ENCODE data around the gene MT2A.
A peak's percentile ranks its signal among the peaks of the same experiment; 100 is the strongest.
"Not testable (repeated sequence)": the region's sequence is repeated elsewhere in the genome, so short reads cannot be mapped to it uniquely, and the experiment has no call there.

MT2A gene

GRCh38 chr16:56615353-56615752 is 7.0 kb downstream of the MT2A start:
- Histone ChIP-seq H3K27ac (ENCODE audit: low read depth, low read length) (no peak overlapping the region), H3K36me3 (ENCODE audit: control insufficient read depth, insufficient read depth, low read length) (no peaks in the 10 kb centered on the region), H3K4me1 (ENCODE audit: control insufficient read depth, insufficient read depth, low read length) (peaks cover 5% of the 10 kb centered on the region), H3K9ac (ENCODE audit: low read length) (no peak overlapping the region), H3K4me3 (ENCODE audit: low read length) (no peak overlapping the region), H3K27me3 (ENCODE audit: control insufficient read depth, insufficient read depth, low read length) (peaks cover 3% of the 10 kb centered on the region)

- Histone ChIP-seq H3K27ac (ENCODE audit: low read depth, low read length) (no peak overlapping the region), H3K4me3 (ENCODE audit: low read length) (peak overlapping the region; percentile 70), H3K9ac (ENCODE audit: low read length) (no peak overlapping the region)
Observed at GRCh38 chr16:56616608-56617211, 8.3 kb downstream of the MT2A start.

GRCh38 chr16:56617212-56618085 is 9.1 kb downstream of the MT2A start:
- H3K27me3 ChIP-seq (ENCODE audit: control insufficient read depth, insufficient read depth, low read length), result peaks cover 3% of the 10 kb centered on the region
- peak overlapping the region; percentile 61 for H3K27ac ChIP-seq (ENCODE audit: low read depth, low read length)
- H3K4me3 ChIP-seq (ENCODE audit: low read length), result peak overlapping the region; percentile 70
- H3K36me3 ChIP-seq (ENCODE audit: control insufficient read depth, insufficient read depth, low read length), result no peaks in the 10 kb centered on the region
- H3K9ac ChIP-seq (ENCODE audit: low read length), result peak overlapping the region; percentile 56
- H3K4me1 ChIP-seq (ENCODE audit: control insufficient read depth, insufficient read depth, low read length), result peaks cover 5% of the 10 kb centered on the region

More at GRCh38 chr16:56616608-56617211, 8.3 kb downstream of the MT2A start:
- Histone ChIP-seq H3K36me3 (ENCODE audit: control insufficient read depth, insufficient read depth, low read length) (no peaks in the 10 kb centered on the region), H3K27me3 (ENCODE audit: control insufficient read depth, insufficient read depth, low read length) (peaks cover 3% of the 10 kb centered on the region), H3K4me1 (ENCODE audit: control insufficient read depth, insufficient read depth, low read length) (peaks cover 5% of the 10 kb centered on the region)

GRCh38 chr16:56618138-56618537 is 9.8 kb downstream of the MT2A start:
- no peak overlapping the region for H3K4me3 ChIP-seq (ENCODE audit: low read length)
- H3K27ac ChIP-seq (ENCODE audit: low read depth, low read length), result no peak overlapping the region
- no peaks in the 10 kb centered on the region for H3K36me3 ChIP-seq (ENCODE audit: control insufficient read depth, insufficient read depth, low read length)
- H3K27me3 ChIP-seq (ENCODE audit: control insufficient read depth, insufficient read depth, low read length), result peaks cover 3% of the 10 kb centered on the region
- peaks cover 5% of the 10 kb centered on the region for H3K4me1 ChIP-seq (ENCODE audit: control insufficient read depth, insufficient read depth, low read length)
- no peak overlapping the region for H3K9ac ChIP-seq (ENCODE audit: low read length)

GRCh38 chr16:56620339-56620897 is 12.0 kb downstream of the MT2A start:
- Histone ChIP-seq H3K4me3 (ENCODE audit: low read length) (no peak overlapping the region), H3K4me1 (ENCODE audit: control insufficient read depth, insufficient read depth, low read length) (peaks cover 5% of the 10 kb centered on the region), H3K27me3 (ENCODE audit: control insufficient read depth, insufficient read depth, low read length) (peaks cover 3% of the 10 kb centered on the region), H3K27ac (ENCODE audit: low read depth, low read length) (no peak overlapping the region), H3K9ac (ENCODE audit: low read length) (no peak overlapping the region), H3K36me3 (ENCODE audit: control insufficient read depth, insufficient read depth, low read length) (no peaks in the 10 kb centered on the region)

- H3K4me3 ChIP-seq (ENCODE audit: low read length); H3K27ac ChIP-seq (ENCODE audit: low read depth, low read length); H3K4me1 ChIP-seq (ENCODE audit: control insufficient read depth, insufficient read depth, low read length); H3K27me3 ChIP-seq (ENCODE audit: control insufficient read depth, insufficient read depth, low read length); H3K36me3 ChIP-seq (ENCODE audit: control insufficient read depth, insufficient read depth, low read length); H3K9ac ChIP-seq (ENCODE audit: low read length): not testable (repeated sequence)
Observed at GRCh38 chr16:56621665-56622445, 13.5 kb downstream of the MT2A start.

GRCh38 chr16:56623184-56623583 is 14.8 kb downstream of the MT2A start:
- H3K27me3 ChIP-seq (ENCODE audit: control insufficient read depth, insufficient read depth, low read length); H3K9ac ChIP-seq (ENCODE audit: low read length); H3K4me3 ChIP-seq (ENCODE audit: low read length); H3K36me3 ChIP-seq (ENCODE audit: control insufficient read depth, insufficient read depth, low read length); H3K27ac ChIP-seq (ENCODE audit: low read depth, low read length); H3K4me1 ChIP-seq (ENCODE audit: control insufficient read depth, insufficient read depth, low read length): not testable (repeated sequence)

GRCh38 chr16:56623637-56624036 is 15.3 kb downstream of the MT2A start:
- Histone ChIP-seq H3K36me3 (ENCODE audit: control insufficient read depth, insufficient read depth, low read length) (no peaks in the 10 kb centered on the region), H3K9ac (ENCODE audit: low read length) (no peak overlapping the region), H3K27ac (ENCODE audit: low read depth, low read length) (no peak overlapping the region), H3K4me3 (ENCODE audit: low read length) (no peak overlapping the region), H3K27me3 (ENCODE audit: control insufficient read depth, insufficient read depth, low read length) (peaks cover 2% of the 10 kb centered on the region), H3K4me1 (ENCODE audit: control insufficient read depth, insufficient read depth, low read length) (peaks cover 6% of the 10 kb centered on the region)

- Histone ChIP-seq H3K27ac (ENCODE audit: low read depth, low read length) (peak within 1 kb of the TSS; percentile 98), H3K4me1 (ENCODE audit: control insufficient read depth, insufficient read depth, low read length) (peaks cover 6% of the 10 kb centered on the region), H3K4me3 (ENCODE audit: low read length) (peak within 1 kb of the TSS; percentile 81), H3K9ac (ENCODE audit: low read length) (peak within 1 kb of the TSS; percentile 91), H3K27me3 (ENCODE audit: control insufficient read depth, insufficient read depth, low read length) (peaks cover 2% of the 10 kb centered on the region), H3K36me3 (ENCODE audit: control insufficient read depth, insufficient read depth, low read length) (no peaks in the 10 kb centered on the region)
Observed at GRCh38 chr16:56625140-56625942, 17.0 kb downstream of the MT2A start, which contains the start of gene MT1E. Gene MT1E, plus strand, starts transcription at chr16:56625781. Its CDS starts 71 bp downstream, at chr16:56625852.

- Histone ChIP-seq H3K4me3 (ENCODE audit: low read length) (peak overlapping the region; percentile 81), H3K27me3 (ENCODE audit: control insufficient read depth, insufficient read depth, low read length) (peaks cover 2% of the 10 kb centered on the region), H3K4me1 (ENCODE audit: control insufficient read depth, insufficient read depth, low read length) (peaks cover 6% of the 10 kb centered on the region), H3K27ac (ENCODE audit: low read depth, low read length) (peak overlapping the region; percentile 98), H3K9ac (ENCODE audit: low read length) (peak overlapping the region; percentile 88), H3K36me3 (ENCODE audit: control insufficient read depth, insufficient read depth, low read length) (no peaks in the 10 kb centered on the region)
Observed at GRCh38 chr16:56625943-56626654, 17.7 kb downstream of the MT2A start.

- H3K4me1 ChIP-seq (ENCODE audit: control insufficient read depth, insufficient read depth, low read length), result peaks cover 6% of the 10 kb centered on the region
- H3K27ac ChIP-seq (ENCODE audit: low read depth, low read length), result peak overlapping the region; percentile 98
- peak overlapping the region; percentile 88 for H3K9ac ChIP-seq (ENCODE audit: low read length)
- H3K36me3 ChIP-seq (ENCODE audit: control insufficient read depth, insufficient read depth, low read length), result no peaks in the 10 kb centered on the region
- H3K27me3 ChIP-seq (ENCODE audit: control insufficient read depth, insufficient read depth, low read length), result peaks cover 2% of the 10 kb centered on the region
- peak overlapping the region; percentile 81 for H3K4me3 ChIP-seq (ENCODE audit: low read length)
Observed at GRCh38 chr16:56626685-56627084, 18.3 kb downstream of the MT2A start.
